Thyroid gland (tissue), 4 donors: ENCODE data around the gene ULK4.

Experiments
- CTCF ChIP-seq, 6 experiments: fragments of 200-600 bp in 3 of 6; fragments of 450-650 bp in 3 of 6; sonication (generic) in 3 of 6; IDR thresholded peaks; one replicate each; pipeline ENCODE4 v1.5.1; 2016 to 2019; ENCODE audit warnings: antibody characterized with exemption in 6 of 6, mild to moderate bottlenecking in 2 of 6, inconsistent platforms in 1 of 6, moderate library complexity in 1 of 6
- POLR2A ChIP-seq, 2 donors: fragments of 450-650 bp; IDR thresholded peaks; one replicate each; pipeline ENCODE4 v1.6.1; 2017; ENCODE audit warnings: antibody characterized with exemption in 2 of 2, mild to moderate bottlenecking in 2 of 2, moderate library complexity in 1 of 2

- TF ChIP-seq CTCF (IDR thresholded peaks at IDR 0.05) (no peak), POLR2A (IDR thresholded peaks at IDR 0.05) (no peak)
Measured at GRCh38 chr3:41222501-41222900, 739.4 kb downstream of the ULK4 start.
